K562 (cell line): ENCODE data around the gene PRR36. TPM values are rescaled to one million over a fixed set of nuclear protein-coding genes. Genes with fewer than 3 reads are reported as not detected.
"Not testable (repeated sequence)": the region's sequence is repeated elsewhere in the genome, so short reads cannot be mapped to it uniquely, and the experiment has no call there.

ENCODE experiments used
- ATAC-seq: fragments of 200-7000 bp; cut with Tn5 transposase; 3 replicates; pipeline ENCODE4 v1.9.1; 2020; ENCODE audit warnings: moderate library complexity
- BruUV-seq: library from RNA; stranded (reverse); fragments of 400-500 nt; replicated peaks from 2 replicates; lab custom pipeline; 2021; lab: Mats Ljungman, UMichigan
- CTCF ChIA-PET: fragments of 300-600 bp; formaldehyde crosslinking; extraction: SDS; loops from one replicate; lab custom pipeline; 2021; ENCODE audit warnings: low intra/inter-chr PET ratio; lab: Yijun Ruan, JAX
- POLR2A ChIA-PET: fragments of 300-600, 350-650 bp; sonication (Branson Sonifier 250); formaldehyde crosslinking; extraction: SDS; loops from one replicate; lab custom pipeline; 2021; ENCODE audit warnings: antibody characterized with exemption, inconsistent platforms; lab: Yijun Ruan, JAX
- DNase-seq, 4 experiments: peaks; one replicate each; pipeline versions ENCODE4 v3.0.0 to v3.0.0-alpha.2; 2011 to 2018; ENCODE audit warnings: low spot score in 3 of 4, mixed read lengths in 3 of 4; ENCODE audit errors: extremely low read depth in 1 of 4
- FAIRE-seq: peaks from 2 replicates; lab custom pipeline; 2011; peaks lifted over from hg19 to GRCh38; lab: Jason Lieb, UNC
- H2AFZ ChIP-seq: 2 replicates; pipeline ENCODE4 v1.6.0; 2011; ENCODE audit warnings: low read depth, low read length, control low read depth, inconsistent platforms
- H3K27ac ChIP-seq: fragments of 200-600 bp; 3 replicates; pipeline ENCODE4 v1.8.0; 2011; ENCODE audit warnings: low read depth, mild to moderate bottlenecking, control low read depth, inconsistent platforms, low read length, moderate library complexity, mixed read lengths; ENCODE audit errors: extremely low read depth
- H3K27me3 ChIP-seq, 2 experiments: fragments of 300-600 bp in 1 of 2; 2 replicates in 1 of 2; 3 replicates in 1 of 2; pipeline versions ENCODE4 v1.6.0 to v1.8.0; 2011; ENCODE audit warnings: inconsistent platforms in 2 of 2, low read length in 2 of 2, mild to moderate bottlenecking in 1 of 2, mixed read lengths in 1 of 2, moderate library complexity in 1 of 2; ENCODE audit not compliant: control insufficient read depth in 2 of 2, insufficient read depth in 2 of 2
- H3K36me3 ChIP-seq: fragments of 300-600 bp; 3 replicates; pipeline ENCODE4 v1.8.0; 2011; ENCODE audit warnings: mild to moderate bottlenecking, low read length, inconsistent platforms; ENCODE audit not compliant: control insufficient read depth, insufficient read depth
- H3K4me1 ChIP-seq, 2 experiments: fragments of 200-600 bp in 1 of 2; replicated peaks in 1 of 2; 2 replicates in 1 of 2; 3 replicates in 1 of 2; pipeline versions ENCODE4 v1.5.1 to v1.8.0; 2011; ENCODE audit warnings: inconsistent platforms in 2 of 2, low read length in 2 of 2, mild to moderate bottlenecking in 1 of 2, mixed read lengths in 1 of 2, moderate library complexity in 1 of 2; ENCODE audit not compliant: control insufficient read depth in 2 of 2, insufficient read depth in 2 of 2
- H3K4me2 ChIP-seq: 2 replicates; pipeline ENCODE4 v1.6.1; 2011; ENCODE audit warnings: low read length, control low read depth, inconsistent platforms, mixed read lengths; ENCODE audit not compliant: insufficient read depth
- H3K4me3 ChIP-seq: fragments of 200-600 bp; sonication (generic), shearing (Covaris generic); 2 replicates; pipeline ENCODE4 v1.5.1; 2016; ENCODE audit warnings: control low read depth, inconsistent platforms
- H3K79me2 ChIP-seq: fragments of 200-600 bp; 3 replicates; pipeline ENCODE4 v1.8.0; 2011; ENCODE audit warnings: low read length, inconsistent platforms; ENCODE audit not compliant: control insufficient read depth, insufficient read depth
- H3K9ac ChIP-seq, 2 experiments: 2 replicates each; pipeline versions ENCODE4 v1.6.0 to v1.6.1; 2011; ENCODE audit warnings: low read depth in 2 of 2, low read length in 2 of 2, control low read depth in 1 of 2, inconsistent platforms in 1 of 2, mild to moderate bottlenecking in 1 of 2, mixed read lengths in 1 of 2; ENCODE audit not compliant: insufficient read depth in 1 of 2
- H3K9me1 ChIP-seq: one replicate; pipeline ENCODE4 v1.6.0; 2011; ENCODE audit warnings: inconsistent platforms, mild to moderate bottlenecking, low read length, moderate library complexity; ENCODE audit not compliant: control insufficient read depth, insufficient read depth
- H3K9me3 ChIP-seq: replicated peaks from 2 replicates; pipeline ENCODE4 v1.5.1; 2011; ENCODE audit warnings: low read depth, low read length, inconsistent platforms; ENCODE audit not compliant: control insufficient read depth, insufficient read depth
- H4K20me1 ChIP-seq: replicated peaks from 2 replicates; pipeline ENCODE4 v1.6.1; 2011; ENCODE audit warnings: low read length, inconsistent platforms, mixed read lengths; ENCODE audit not compliant: control insufficient read depth, insufficient read depth
- ZNF407 ChIP-seq: fragments of 450-650 bp; IDR thresholded peaks from 2 replicates; pipeline ENCODE4 v1.6.1; 2016; ENCODE audit warnings: low read depth
- WGBS: fragments of 100-300 bp; shearing (Covaris generic); methylation state at CpG from one replicate; pipeline ENCODE4 v1.1.6; 2016; ENCODE audit warnings: low coverage, mixed read lengths; ENCODE audit not compliant: insufficient coverage; ENCODE audit errors: missing lambda C conversion rate; 5-methylcytosine and 5-hydroxymethylcytosine counted together
- in situ Hi-C: fragments of 300-500 bp; cut with MboI; formaldehyde crosslinking; loops from 4 replicates; pipeline ENCODE4 v1.15.0; 2018; ENCODE audit warnings: inconsistent platforms, mixed read lengths
- intact Hi-C: fragments of 100-400 bp; cut with micrococcal nuclease; formaldehyde crosslinking; loops from 2 replicates; pipeline ENCODE4 v1.14.2; 2022
- polyA plus RNA-seq, 8 experiments: library from polyadenylated mRNA; depleted of rRNA in 4 of 8; stranded (reverse) in 5 of 8; unstranded in 3 of 8; fragments of >200 nt; fragmentation: Nextera tagmentation in 2 of 8; fragmentation: Illumina TruSeq in 1 of 8; extraction: Ambion mirVana in 2 of 8; extraction: Trizol in 1 of 8; gene quantifications; 2 replicates each; pipeline versions ENCODE4 v1.2.1 to v1.2.3, GENCODE V29; 2011 to 2014; ENCODE audit warnings: inconsistent platforms in 1 of 8, missing spikeins in 1 of 8
- total RNA-seq, 7 experiments: library from RNA; depleted of rRNA in 6 of 7; stranded (reverse); fragments of >200 nt in 6 of 7; fragmentation: Illumina TruSeq in 2 of 7; extraction: Trizol in 2 of 7; gene quantifications; 2 replicates each; pipeline versions ENCODE4 v1.2.1 to v1.2.3, GENCODE V29; 2011 to 2021; ENCODE audit warnings: low replicate concordance in 1 of 7

Gene PRR36
- total and polyA plus RNA-seq, 9 of the 15 experiments (the other 6 are each of a cell fraction or from before 2014, with no cell fraction given) = 0.05 to 0.42 (median 0.06) TPM; not detected in 6

GRCh38 chr19:7859831-7860713 lies 14.1 kb downstream of the PRR36 start:
- Histone ChIP-seq H3K36me3 (no peaks in the 10 kb centered on the region), H3K4me1 (peaks cover 17 to 90% of the 10 kb centered on the region in 2 experiments), H3K4me2 (no peak overlapping the region), H3K9me1 (peaks cover 6% of the 10 kb centered on the region), H3K9me3 (no peaks in the 10 kb centered on the region), H3K27me3 (no peaks in the 10 kb centered on the region), H2AFZ (no peak overlapping the region), H4K20me1 (no peaks in the 10 kb centered on the region), H3K9ac (peak overlapping the region in 1 of 2 experiments; percentile 50; a peak in 1 of 4 replicates), H3K27ac (no peak overlapping the region), H3K79me2 (no peaks in the 10 kb centered on the region), H3K4me3 (no peak overlapping the region)
- 65% methylated on average over 11 of the region's 22 CpGs for WGBS
- TF ChIP-seq ZNF407 = no peak
- ATAC-seq (no peak), DNase-seq (no peak), FAIRE-seq (no peak)
- intact Hi-C loops (no loop called here), in situ Hi-C loops (no loop called here)
- ChIA-PET POLR2A (interaction anchor here (2.9 kb wide), 1 partner anchor 9 kb away, joined by 14 read pairs; no protein-coding TSS in a partner anchor), CTCF (no interaction called here)
- BruUV-seq = no TSS peak

- H3K9me1 ChIP-seq, H3K79me2 ChIP-seq, H3K36me3 ChIP-seq, H3K4me3 ChIP-seq, CTCF ChIA-PET, H3K27me3 ChIP-seq, H2AFZ ChIP-seq, ATAC-seq, in situ Hi-C loops, H3K27ac ChIP-seq, DNase-seq, FAIRE-seq, H4K20me1 ChIP-seq, BruUV-seq, H3K9me3 ChIP-seq, H3K4me2 ChIP-seq, intact Hi-C loops: not testable (repeated sequence)
- WGBS = 91% methylated on average over 8 of the region's 8 CpGs
- peak overlapping the region in 1 of 2 experiments; percentile 74; a peak in 1 of 4 replicates for H3K9ac ChIP-seq
- POLR2A ChIA-PET = interaction anchor here (0.6 to 2.9 kb wide), 3 partner anchors 10 to 56 kb away, joined by 3 to 14 read pairs (median 3); no protein-coding TSS in a partner anchor
- H3K4me1 ChIP-seq = peaks cover 17 to 80% of the 10 kb centered on the region in 2 experiments
These were observed 15.1 kb downstream of the PRR36 start for GRCh38 chr19:7859087-7859486.
